ENCODE data around the gene NFASC. TPM values are rescaled to one million over a fixed set of nuclear protein-coding genes. Genes with fewer than 3 reads are reported as not detected.

Gene NFASC
- total RNA-seq, 1 donor from 2014 or later = 11.5 TPM

GRCh38 chr1:204858363-204858821 lies 12.3 kb upstream of the NFASC start:
- DNase-seq (ENCODE audit: low spot score) = peak; percentile 59

GRCh38 chr1:204859861-204860267 lies 10.8 kb upstream of the NFASC start:
- DNase-seq (ENCODE audit: low spot score) = peak; percentile 5

GRCh38 chr1:204863024-204863423 lies 7.6 kb upstream of the NFASC start:
- peak; percentile 26 for DNase-seq (ENCODE audit: low spot score)

GRCh38 chr1:204863730-204864129 lies 6.9 kb upstream of the NFASC start:
- peak; percentile 60 for DNase-seq (ENCODE audit: low spot score)

GRCh38 chr1:204866051-204866596 lies 4.5 kb upstream of the NFASC start:
- peak; percentile 62 for DNase-seq (ENCODE audit: low spot score)

- no peak for DNase-seq (ENCODE audit: low spot score)
These were observed 3.5 kb upstream of the NFASC start for GRCh38 chr1:204867203-204867602.

- no peak for DNase-seq (ENCODE audit: low spot score)
These were observed 2.9 kb upstream of the NFASC start for GRCh38 chr1:204867666-204868339.

- DNase-seq (ENCODE audit: low spot score) = no peak
These were observed 2.3 kb upstream of the NFASC start for GRCh38 chr1:204868340-204868700.

- DNase-seq (ENCODE audit: low spot score) = no peak
These were observed 1.6 kb upstream of the NFASC start for GRCh38 chr1:204869097-204869496.

GRCh38 chr1:204871405-204872037 lies 859 bp downstream of the NFASC start:
- no peak for DNase-seq (ENCODE audit: low spot score)

- DNase-seq (ENCODE audit: low spot score) = no peak
These were observed 1.7 kb downstream of the NFASC start for GRCh38 chr1:204872262-204872881.

GRCh38 chr1:204873176-204873575 lies 2.5 kb downstream of the NFASC start:
- DNase-seq (ENCODE audit: low spot score) = no peak

GRCh38 chr1:204873714-204874113 lies 3.1 kb downstream of the NFASC start:
- no peak for DNase-seq (ENCODE audit: low spot score)

- DNase-seq (ENCODE audit: low spot score) = no peak
These were observed 3.6 kb downstream of the NFASC start for GRCh38 chr1:204874274-204874673.

GRCh38 chr1:204875255-204875654 lies 4.6 kb downstream of the NFASC start:
- DNase-seq (ENCODE audit: low spot score) = no peak

GRCh38 chr1:204878621-204879234 lies 8.1 kb downstream of the NFASC start:
- DNase-seq (ENCODE audit: low spot score) = no peak

GRCh38 chr1:204879351-204879750 lies 8.7 kb downstream of the NFASC start:
- DNase-seq (ENCODE audit: low spot score) = no peak

- DNase-seq (ENCODE audit: low spot score) = no peak
These were observed 10.2 kb downstream of the NFASC start for GRCh38 chr1:204880906-204881305.

GRCh38 chr1:204882479-204882878 lies 11.8 kb downstream of the NFASC start:
- no peak for DNase-seq (ENCODE audit: low spot score)

GRCh38 chr1:204883405-204883804 lies 12.7 kb downstream of the NFASC start:
- no peak for DNase-seq (ENCODE audit: low spot score)

- DNase-seq (ENCODE audit: low spot score) = no peak
These were observed 14.6 kb downstream of the NFASC start for GRCh38 chr1:204885288-204885711.

- no peak for DNase-seq (ENCODE audit: low spot score)
These were observed 15.1 kb downstream of the NFASC start for GRCh38 chr1:204885790-204886189.

Data from mesenteric fat pad (tissue), 1 donor.